Measurements from ENCODE around the gene ASCL1. TPM values are rescaled to one million over a fixed set of nuclear protein-coding genes. Genes with fewer than 3 reads are reported as not detected.

The ASCL1 gene
- total and polyA plus RNA-seq, 2 of the 13 experiments (the other 11 are each of a cell fraction or from before 2014, with no cell fraction given) = not detected

DNA sequence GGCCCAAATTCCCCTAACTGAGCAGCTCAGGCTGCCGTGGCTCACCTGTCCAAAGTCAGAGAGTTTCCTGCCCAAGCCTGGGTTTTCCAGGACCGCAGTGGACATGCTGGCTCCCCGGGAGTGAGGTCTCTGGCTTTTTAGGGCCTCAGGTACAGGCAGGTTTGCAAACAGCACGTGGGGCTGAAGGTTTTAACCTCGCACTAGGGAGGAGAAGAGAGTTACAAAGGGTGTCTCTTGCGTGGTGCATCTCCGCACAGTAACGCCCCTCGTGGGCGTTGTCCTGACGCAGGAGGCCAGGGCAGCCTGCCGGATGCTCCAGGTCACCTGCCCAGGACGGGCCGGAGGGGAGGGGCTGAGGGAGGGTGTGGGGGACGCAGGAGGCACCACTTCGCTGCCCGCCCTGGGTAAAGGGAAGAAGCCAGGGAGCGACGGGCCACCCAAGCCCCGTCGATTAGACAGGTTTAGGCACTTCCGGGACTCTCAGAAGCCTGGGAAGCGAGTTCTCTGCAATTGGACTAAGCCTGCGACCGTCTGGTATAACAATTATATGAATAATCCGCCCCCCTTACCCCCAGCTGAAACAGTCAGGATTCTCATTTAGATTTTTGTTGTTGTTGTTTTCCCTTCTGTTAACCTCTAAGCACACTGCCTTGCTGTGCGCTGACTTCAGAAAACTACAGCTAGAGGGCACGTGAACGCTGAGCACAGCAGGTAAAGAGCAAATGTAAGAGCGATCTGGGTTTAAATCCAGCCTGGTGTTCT, 40.3 kb upstream of the ASCL1 start, which contains the start of gene PAH (continued):
- TF ChIP-seq ARHGAP35 (CRISPR knock-in tag; IDR thresholded peaks at IDR 0.05; ENCODE audit: borderline replicate concordance) (peak; percentile 38; the same call in 1 of the 2 replicates), ZNF740 (CRISPR knock-in tag; IDR thresholded peaks at IDR 0.05) (no peak), ZMYM2 (CRISPR knock-in tag; IDR thresholded peaks at IDR 0.05) (peak; percentile 44; the same call in 1 of the 2 replicates), FOXO4 (CRISPR knock-in tag; conservative IDR thresholded peaks at IDR 0.05) (0 out of 2 replicates have a peak, but pooled peaks have one; percentile 12), ADNP (CRISPR knock-in tag; IDR thresholded peaks at IDR 0.05) (no peak), TOPORS (CRISPR knock-in tag; IDR thresholded peaks at IDR 0.05) (peak; percentile 87; the same call in 1 of the 2 replicates), ZNF260 (CRISPR knock-in tag; IDR thresholded peaks at IDR 0.05; ENCODE audit: borderline replicate concordance, low read depth) (no peak), NKX3-1 (CRISPR knock-in tag; IDR thresholded peaks at IDR 0.05) (no peak), ZNF800 (CRISPR knock-in tag; IDR thresholded peaks at IDR 0.05) (no peak), POLR2AphosphoS5 (IDR thresholded peaks at IDR 0.05; ENCODE audit: low read depth, low read length) (peak; percentile 88), TCF7 (IDR thresholded peaks at IDR 0.05; ENCODE audit: low read depth) (peak; percentile 28; the same call in 1 of the 2 replicates), ZNF10 (CRISPR knock-in tag; IDR thresholded peaks at IDR 0.05; ENCODE audit: borderline replicate concordance, low read depth) (no peak), TSC22D2 (CRISPR knock-in tag; IDR thresholded peaks at IDR 0.05; ENCODE audit: borderline replicate concordance) (no peak), CSRNP1 (CRISPR knock-in tag; IDR thresholded peaks at IDR 0.05) (no peak), SP4 (CRISPR knock-in tag; IDR thresholded peaks at IDR 0.05) (peak; percentile 84), NRL (CRISPR knock-in tag; IDR thresholded peaks at IDR 0.05; ENCODE audit: borderline replicate concordance) (no peak)
- TF ChIP-seq, protein P1, sequence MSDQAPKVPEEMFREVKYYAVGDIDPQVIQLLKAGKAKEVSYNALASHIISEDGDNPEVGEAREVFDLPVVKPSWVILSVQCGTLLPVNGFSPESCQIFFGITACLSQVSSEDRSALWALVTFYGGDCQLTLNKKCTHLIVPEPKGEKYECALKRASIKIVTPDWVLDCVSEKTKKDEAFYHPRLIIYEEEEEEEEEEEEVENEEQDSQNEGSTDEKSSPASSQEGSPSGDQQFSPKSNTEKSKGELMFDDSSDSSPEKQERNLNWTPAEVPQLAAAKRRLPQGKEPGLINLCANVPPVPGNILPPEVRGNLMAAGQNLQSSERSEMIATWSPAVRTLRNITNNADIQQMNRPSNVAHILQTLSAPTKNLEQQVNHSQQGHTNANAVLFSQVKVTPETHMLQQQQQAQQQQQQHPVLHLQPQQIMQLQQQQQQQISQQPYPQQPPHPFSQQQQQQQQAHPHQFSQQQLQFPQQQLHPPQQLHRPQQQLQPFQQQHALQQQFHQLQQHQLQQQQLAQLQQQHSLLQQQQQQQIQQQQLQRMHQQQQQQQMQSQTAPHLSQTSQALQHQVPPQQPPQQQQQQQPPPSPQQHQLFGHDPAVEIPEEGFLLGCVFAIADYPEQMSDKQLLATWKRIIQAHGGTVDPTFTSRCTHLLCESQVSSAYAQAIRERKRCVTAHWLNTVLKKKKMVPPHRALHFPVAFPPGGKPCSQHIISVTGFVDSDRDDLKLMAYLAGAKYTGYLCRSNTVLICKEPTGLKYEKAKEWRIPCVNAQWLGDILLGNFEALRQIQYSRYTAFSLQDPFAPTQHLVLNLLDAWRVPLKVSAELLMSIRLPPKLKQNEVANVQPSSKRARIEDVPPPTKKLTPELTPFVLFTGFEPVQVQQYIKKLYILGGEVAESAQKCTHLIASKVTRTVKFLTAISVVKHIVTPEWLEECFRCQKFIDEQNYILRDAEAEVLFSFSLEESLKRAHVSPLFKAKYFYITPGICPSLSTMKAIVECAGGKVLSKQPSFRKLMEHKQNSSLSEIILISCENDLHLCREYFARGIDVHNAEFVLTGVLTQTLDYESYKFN (CRISPR knock-in tag; conservative IDR thresholded peaks at IDR 0.05) = peak; percentile 74
- TF ChIP-seq, protein P2, sequence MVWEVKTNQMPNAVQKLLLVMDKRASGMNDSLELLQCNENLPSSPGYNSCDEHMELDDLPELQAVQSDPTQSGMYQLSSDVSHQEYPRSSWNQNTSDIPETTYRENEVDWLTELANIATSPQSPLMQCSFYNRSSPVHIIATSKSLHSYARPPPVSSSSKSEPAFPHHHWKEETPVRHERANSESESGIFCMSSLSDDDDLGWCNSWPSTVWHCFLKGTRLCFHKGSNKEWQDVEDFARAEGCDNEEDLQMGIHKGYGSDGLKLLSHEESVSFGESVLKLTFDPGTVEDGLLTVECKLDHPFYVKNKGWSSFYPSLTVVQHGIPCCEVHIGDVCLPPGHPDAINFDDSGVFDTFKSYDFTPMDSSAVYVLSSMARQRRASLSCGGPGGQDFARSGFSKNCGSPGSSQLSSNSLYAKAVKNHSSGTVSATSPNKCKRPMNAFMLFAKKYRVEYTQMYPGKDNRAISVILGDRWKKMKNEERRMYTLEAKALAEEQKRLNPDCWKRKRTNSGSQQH (CRISPR knock-in tag; IDR thresholded peaks at IDR 0.05; ENCODE audit: low read depth) = peak; percentile 84; the same call in 1 of the 2 replicates

All from HepG2 (cell line).